Measurements from ENCODE around the gene PRKAG2. TPM values are rescaled to one million over a fixed set of nuclear protein-coding genes. Genes with fewer than 3 reads are reported as not detected.
A peak's percentile ranks its signal among the peaks of the same experiment; 100 is the strongest.

Gene PRKAG2
- total RNA-seq, 4 donors from 2014 or later, result 38.8 to 94.4 (median 73.2) TPM

GRCh38 chr7:151923097-151923876 is 46.4 kb upstream of the PRKAG2 start:
- TF ChIP-seq POLR2A (IDR thresholded peaks at IDR 0.05), result no peak
- TF ChIP-seq CTCF (IDR thresholded peaks at IDR 0.05), result no peak
- DNase-seq, result peak in 1 of 3 donors; percentile 56
- no peak overlapping the region for H3K4me3 ChIP-seq
- H3K27ac ChIP-seq, result peak overlapping the region in 3 of 4 donors; percentile 38 to 70 (median 68)
- H3K9me3 ChIP-seq, result no peaks in the 10 kb centered on the region
- no peaks in the 10 kb centered on the region for H3K27me3 ChIP-seq
- no peaks in the 10 kb centered on the region for H3K36me3 ChIP-seq
- H3K4me1 ChIP-seq, result peaks cover 0 to 45% (median 3%) of the 10 kb centered on the region in 4 donors

DNA sequence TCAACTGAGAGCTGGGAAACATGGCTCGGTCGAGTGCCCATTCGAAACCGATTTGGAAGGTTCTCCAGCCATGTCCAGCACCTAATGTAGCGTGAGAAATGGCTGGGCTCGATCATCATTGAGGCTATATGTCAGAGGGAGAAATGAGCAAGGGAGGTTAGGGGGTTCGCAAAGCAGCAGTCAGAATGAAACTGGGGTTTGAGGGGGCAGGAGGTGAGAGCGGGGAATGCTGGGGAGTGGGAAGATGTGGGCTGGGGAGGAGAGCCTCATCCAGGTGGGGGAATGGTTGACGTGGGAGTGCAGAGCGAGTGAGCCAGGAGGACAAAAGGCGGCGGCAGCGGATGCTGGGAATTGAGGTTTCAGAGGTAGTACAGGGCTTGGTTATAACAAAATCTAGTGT is 44.5 kb upstream of the PRKAG2 start:
- Histone ChIP-seq H3K4me1 (peaks cover 0 to 40% (median 3%) of the 10 kb centered on the region in 4 donors), H3K27ac (no peak overlapping the region)
- no peak for TF ChIP-seq POLR2A (IDR thresholded peaks at IDR 0.05)
- no peak for TF ChIP-seq CTCF (IDR thresholded peaks at IDR 0.05)

GRCh38 chr7:151920488-151920887 is 43.6 kb upstream of the PRKAG2 start:
- TF ChIP-seq CTCF (IDR thresholded peaks at IDR 0.05), result no peak
- no peak for TF ChIP-seq POLR2A (IDR thresholded peaks at IDR 0.05)
- H3K4me1 ChIP-seq, result peaks cover 0 to 30% (median 3%) of the 10 kb centered on the region in 4 donors

More for the DNA sequence above, 44.5 kb upstream of the PRKAG2 start:
- no peaks in the 10 kb centered on the region for H3K9me3 ChIP-seq
- DNase-seq, result no peak
- H3K36me3 ChIP-seq, result no peaks in the 10 kb centered on the region
- H3K27me3 ChIP-seq, result no peaks in the 10 kb centered on the region
- no peak overlapping the region for H3K4me3 ChIP-seq

DNA sequence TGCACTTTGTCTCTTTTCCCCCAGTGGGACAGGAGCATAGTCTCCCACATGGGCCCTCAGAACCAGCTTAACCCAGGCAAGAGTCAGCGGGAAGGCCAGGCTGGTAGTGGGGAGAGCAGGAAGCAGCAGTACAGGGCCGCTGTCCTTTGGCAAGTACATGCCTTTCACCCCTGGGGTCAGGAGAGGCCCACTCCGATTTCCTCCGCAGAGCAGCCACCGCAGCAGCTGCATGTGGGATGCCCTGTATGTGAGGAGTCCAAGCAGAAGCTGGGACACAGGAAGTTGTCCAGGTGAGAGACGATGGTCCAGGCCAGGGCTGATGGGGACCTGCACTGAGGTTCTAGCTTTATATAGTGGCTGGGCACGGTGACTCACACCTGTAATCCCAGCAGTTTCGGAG is 42.7 kb upstream of the PRKAG2 start:
- no peak for TF ChIP-seq CTCF (IDR thresholded peaks at IDR 0.05)
- no peak for TF ChIP-seq POLR2A (IDR thresholded peaks at IDR 0.05)
- H3K9me3 ChIP-seq, result no peaks in the 10 kb centered on the region
- peaks cover 0 to 23% (median 1%) of the 10 kb centered on the region in 4 donors for H3K4me1 ChIP-seq
- no peaks in the 10 kb centered on the region for H3K36me3 ChIP-seq
- H3K4me3 ChIP-seq, result no peak overlapping the region
- no peak for DNase-seq
- H3K27me3 ChIP-seq, result no peaks in the 10 kb centered on the region
- H3K27ac ChIP-seq, result no peak overlapping the region

More at GRCh38 chr7:151920488-151920887, 43.6 kb upstream of the PRKAG2 start:
- Histone ChIP-seq H3K36me3 (no peaks in the 10 kb centered on the region), H3K9me3 (no peaks in the 10 kb centered on the region), H3K27me3 (no peaks in the 10 kb centered on the region), H3K27ac (no peak overlapping the region), H3K4me3 (no peak overlapping the region)
- no peak for DNase-seq

DNA sequence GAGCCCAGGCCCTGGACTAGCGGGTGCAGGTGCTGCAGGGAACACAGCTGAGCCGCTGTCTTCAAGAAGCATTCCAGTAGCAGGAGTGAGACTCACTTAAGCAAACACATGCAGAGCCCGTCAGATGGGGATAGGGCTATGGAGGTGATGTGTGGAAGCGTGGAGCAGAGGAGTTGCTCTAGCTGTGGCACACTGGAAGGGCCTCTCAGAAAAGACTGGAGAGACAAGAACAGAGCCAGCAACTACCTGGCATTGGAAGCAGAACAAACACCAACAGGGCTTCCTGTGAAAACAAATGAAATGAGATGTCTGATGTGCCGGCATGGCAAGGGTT is 41.6 kb upstream of the PRKAG2 start:
- H3K4me1 ChIP-seq, result peaks cover 0 to 14% (median 1%) of the 10 kb centered on the region in 4 donors
- TF ChIP-seq CTCF (IDR thresholded peaks at IDR 0.05), result no peak
- no peak for TF ChIP-seq POLR2A (IDR thresholded peaks at IDR 0.05)
- DNase-seq, result no peak
- H3K9me3 ChIP-seq, result no peaks in the 10 kb centered on the region
- H3K36me3 ChIP-seq, result no peaks in the 10 kb centered on the region
- no peaks in the 10 kb centered on the region for H3K27me3 ChIP-seq
- H3K27ac ChIP-seq, result peak overlapping the region in 2 of 4 donors; percentile 32 to 35
- no peak overlapping the region for H3K4me3 ChIP-seq

Measured in Peyer's patch (tissue), 4 donors.